NCI-H82 treated with DMSO at 0.1 percent for 48 hours (cell line): ENCODE data around the gene ZNF319.

Source experiments
- DNase-seq: peaks from one replicate; lab custom pipeline; 2025; ENCODE audit not compliant: unreplicated experiment; lab: John Stamatoyannopoulos, UW

The ZNF319 gene

DNA sequence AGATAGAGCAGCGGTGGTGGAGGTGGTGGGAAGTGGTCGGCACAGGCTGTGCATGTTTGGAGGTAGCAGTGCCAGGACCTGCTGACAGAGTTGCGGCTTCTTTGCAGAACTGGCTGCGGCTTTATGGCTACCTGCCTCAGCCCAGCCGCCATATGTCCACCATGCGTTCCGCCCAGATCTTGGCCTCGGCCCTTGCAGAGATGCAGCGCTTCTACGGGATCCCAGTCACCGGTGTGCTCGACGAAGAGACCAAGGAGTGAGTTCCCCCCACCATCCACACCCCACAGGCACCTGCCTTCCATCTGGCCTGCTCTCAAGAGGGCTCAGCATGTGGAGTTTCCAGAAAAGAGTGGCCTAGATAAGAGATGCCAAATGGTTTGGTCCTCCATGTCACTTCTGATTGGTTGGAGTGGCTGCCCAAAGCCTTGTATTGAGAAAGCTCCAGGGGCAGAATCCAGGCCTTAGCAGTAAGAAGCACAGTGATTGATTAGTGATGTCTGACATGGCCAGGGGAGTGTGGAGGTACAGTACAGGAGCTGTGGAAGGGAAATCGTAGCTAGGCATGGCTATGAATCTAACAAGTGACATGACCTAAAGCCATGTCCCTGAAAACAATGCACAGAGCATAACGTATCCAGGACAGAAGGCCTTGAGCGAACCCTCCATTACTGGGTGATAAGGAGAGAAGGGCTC, 37.0 kb upstream of the ZNF319 start:
- no peak for DNase-seq

- DNase-seq: no peak
Observed at GRCh38 chr16:58036943-58037342, 36.5 kb upstream of the ZNF319 start.

GRCh38 chr16:58035356-58036170, 35.1 kb upstream of the ZNF319 start:
- DNase-seq: no peak

- DNase-seq: no peak
Observed at GRCh38 chr16:58034774-58035173, 34.3 kb upstream of the ZNF319 start.

GRCh38 chr16:58034128-58034685, 33.7 kb upstream of the ZNF319 start:
- no peak for DNase-seq

GRCh38 chr16:58032710-58033293, 32.3 kb upstream of the ZNF319 start:
- no peak for DNase-seq

GRCh38 chr16:58031016-58031800, 30.7 kb upstream of the ZNF319 start:
- no peak for DNase-seq

DNA sequence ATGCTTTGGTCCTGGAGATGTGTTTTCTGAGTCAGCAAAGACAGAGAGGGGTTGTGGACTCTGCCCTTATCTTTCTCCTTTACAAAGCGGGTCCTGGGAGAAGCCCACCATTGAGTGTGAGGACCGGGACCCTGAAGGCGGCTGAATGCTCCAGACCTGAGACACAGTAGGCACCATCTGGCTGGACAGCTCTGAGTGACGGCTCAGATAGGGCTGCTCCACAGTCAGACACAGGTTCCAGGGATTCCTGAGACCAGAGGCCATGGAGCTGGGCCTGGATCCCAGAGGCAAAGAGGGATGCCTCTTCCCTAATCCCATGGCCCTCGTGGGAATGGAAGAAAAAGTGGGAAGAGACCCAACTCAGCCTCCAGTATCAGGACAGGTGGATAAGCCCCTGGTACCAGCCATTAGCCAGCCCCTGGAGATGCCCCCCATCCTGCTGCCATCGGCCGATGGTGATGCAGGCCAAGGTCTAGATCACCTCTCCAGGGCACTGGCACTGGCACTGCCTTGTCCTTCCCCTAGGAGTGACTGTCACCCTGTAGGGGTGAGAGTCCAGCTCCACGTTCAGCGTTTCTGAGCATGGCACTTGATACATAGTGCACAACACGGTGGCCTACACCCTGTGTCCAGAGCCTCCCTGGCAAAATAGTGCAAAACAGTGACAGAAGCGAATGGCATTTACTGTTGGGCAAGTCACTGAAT, 29.8 kb upstream of the ZNF319 start:
- DNase-seq: no peak

- no peak for DNase-seq
Observed at GRCh38 chr16:58029410-58029809, 28.9 kb upstream of the ZNF319 start.

GRCh38 chr16:58028541-58029070, 28.1 kb upstream of the ZNF319 start:
- no peak for DNase-seq

- DNase-seq: no peak
Observed at GRCh38 chr16:58027916-58028455, 27.5 kb upstream of the ZNF319 start.

GRCh38 chr16:58027161-58027915, 26.9 kb upstream of the ZNF319 start:
- peak; percentile 2 for DNase-seq

DNA sequence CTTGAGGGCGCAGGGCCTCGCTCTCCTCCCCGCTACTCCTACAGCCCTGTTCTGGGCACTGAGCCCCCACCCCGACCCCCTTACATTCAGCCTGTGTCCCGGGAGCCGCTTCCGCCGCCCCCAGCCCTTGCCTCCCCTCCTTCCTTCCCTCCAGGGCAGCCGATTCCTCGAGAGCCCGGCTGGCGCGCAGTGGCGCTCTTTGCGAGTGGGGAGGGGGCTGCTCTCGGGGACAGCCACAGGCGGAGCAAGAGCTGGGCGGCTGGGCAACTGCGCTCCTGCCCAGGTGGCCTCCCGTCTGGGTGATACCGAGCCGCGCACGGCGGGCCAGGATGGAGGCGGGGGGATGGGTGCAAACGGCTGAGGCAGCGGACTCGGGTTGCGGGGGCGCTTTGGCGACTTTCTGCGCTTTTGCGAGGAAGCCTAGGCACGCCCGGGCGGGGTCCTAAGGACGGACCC, 26.3 kb upstream of the ZNF319 start:
- no peak for DNase-seq

- no peak for DNase-seq
Observed at GRCh38 chr16:58026139-58026704, 25.8 kb upstream of the ZNF319 start.

GRCh38 chr16:58025351-58026138, 25.1 kb upstream of the ZNF319 start, which contains the start of gene MMP15:
Gene MMP15 (plus strand): TSS chr16:58025754. CDS start chr16:58026351, 597 bp downstream.
- DNase-seq: peak; percentile 36

DNA sequence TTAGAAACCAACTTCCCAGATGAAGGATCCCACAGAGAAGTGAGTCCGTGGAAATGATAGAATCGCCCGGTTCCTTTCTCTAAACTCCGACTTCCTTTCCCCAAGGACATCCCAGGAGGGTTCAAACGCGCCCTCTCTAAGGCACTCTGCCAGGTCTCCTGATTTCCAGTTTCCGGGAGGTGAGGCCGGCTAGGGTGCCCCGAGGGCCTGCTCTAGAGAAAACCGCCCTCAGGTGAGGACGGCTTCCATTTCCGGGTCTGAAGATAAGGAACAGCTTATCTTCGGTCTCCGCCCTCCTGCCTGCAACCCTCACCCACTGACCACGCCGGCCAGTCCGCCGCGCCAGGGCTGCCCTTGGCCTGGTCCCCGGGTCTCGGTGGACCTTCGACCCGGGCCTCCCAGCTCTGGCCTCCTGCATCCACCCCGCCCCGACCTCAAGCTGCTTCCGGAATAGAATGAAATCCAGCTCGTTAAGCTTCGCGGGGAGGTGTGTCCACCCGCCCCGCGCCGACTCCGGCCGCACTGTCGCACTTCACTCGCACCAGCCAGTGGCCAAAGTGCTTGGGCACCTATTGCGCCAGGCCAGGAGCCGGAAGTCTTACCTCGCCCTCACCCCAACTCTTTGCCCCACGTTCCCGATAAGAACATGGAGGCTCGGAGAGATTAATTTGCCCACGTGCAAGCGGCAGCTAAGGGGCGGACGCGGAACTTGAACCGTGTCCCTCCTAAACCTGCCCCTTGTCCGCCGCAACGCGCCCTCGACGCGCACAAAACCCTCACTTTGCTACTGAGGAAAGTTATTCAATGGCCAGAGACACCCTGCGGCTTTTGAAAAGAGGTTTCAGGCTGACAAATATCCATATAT, 24.2 kb upstream of the ZNF319 start:
- no peak for DNase-seq
